ENCODE measurements around the gene CPLX1.
"Not testable (repeated sequence)": the region's sequence is repeated elsewhere in the genome, so short reads cannot be mapped to it uniquely, and the experiment has no call there.

The CPLX1 gene

GRCh38 chr4:779555-779954 is 46.4 kb downstream of the CPLX1 start:
- no peak for DNase-seq (ENCODE audit: low read depth in 3 of 3, low spot score in 1 of 3)

- DNase-seq (ENCODE audit: low read depth in 3 of 3, low spot score in 1 of 3), result no peak
Measured at GRCh38 chr4:777520-778262, 48.2 kb downstream of the CPLX1 start.

GRCh38 chr4:776743-777441 is 49.0 kb downstream of the CPLX1 start:
- DNase-seq (ENCODE audit: low read depth in 3 of 3, low spot score in 1 of 3), result no peak

- DNase-seq (ENCODE audit: low read depth in 3 of 3, low spot score in 1 of 3), result not testable (repeated sequence)
Measured at GRCh38 chr4:775485-775884, 50.4 kb downstream of the CPLX1 start.

- DNase-seq (ENCODE audit: low read depth in 3 of 3, low spot score in 1 of 3), result not testable (repeated sequence)
Measured at GRCh38 chr4:774419-775092, 51.4 kb downstream of the CPLX1 start.

GRCh38 chr4:773214-773613 is 52.7 kb downstream of the CPLX1 start:
- DNase-seq (ENCODE audit: low read depth in 3 of 3, low spot score in 1 of 3), result no peak

GRCh38 chr4:772776-773175 is 53.2 kb downstream of the CPLX1 start:
- DNase-seq (ENCODE audit: low read depth in 3 of 3, low spot score in 1 of 3), result no peak

DNA sequence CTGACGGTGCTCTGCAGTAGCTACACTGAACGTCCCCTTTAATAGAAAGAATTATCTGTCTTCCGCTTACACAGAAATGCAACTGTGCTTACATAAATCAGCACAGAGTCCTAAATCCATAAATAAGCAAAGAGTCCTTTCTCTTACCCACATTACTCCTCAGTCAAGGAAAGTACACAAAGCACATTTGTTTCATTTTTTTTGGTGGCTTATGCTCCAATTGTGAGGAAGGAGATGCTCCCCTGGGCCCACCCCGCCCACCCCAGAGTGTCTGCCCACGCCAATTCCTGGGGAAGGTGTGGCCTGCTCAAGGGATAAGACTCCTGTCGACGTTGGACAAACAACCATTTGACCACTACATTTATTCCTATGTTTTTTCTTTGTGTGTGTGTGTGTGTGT is 53.8 kb downstream of the CPLX1 start:
- no peak for DNase-seq (ENCODE audit: low read depth in 3 of 3, low spot score in 1 of 3)

GRCh38 chr4:771464-771863 is 54.5 kb downstream of the CPLX1 start:
- DNase-seq (ENCODE audit: low read depth in 3 of 3, low spot score in 1 of 3), result no peak

- no peak for DNase-seq (ENCODE audit: low read depth in 3 of 3, low spot score in 1 of 3)
Measured at GRCh38 chr4:770022-770421, 55.9 kb downstream of the CPLX1 start.

GRCh38 chr4:769511-769910 is 56.4 kb downstream of the CPLX1 start:
- DNase-seq (ENCODE audit: low read depth in 3 of 3, low spot score in 1 of 3), result no peak

GRCh38 chr4:768995-769394 is 56.9 kb downstream of the CPLX1 start:
- no peak for DNase-seq (ENCODE audit: low read depth in 3 of 3, low spot score in 1 of 3)

GRCh38 chr4:768076-768475 is 57.9 kb downstream of the CPLX1 start:
- no peak for DNase-seq (ENCODE audit: low read depth in 3 of 3, low spot score in 1 of 3)

GRCh38 chr4:766559-767283 is 59.2 kb downstream of the CPLX1 start:
- DNase-seq (ENCODE audit: low read depth in 3 of 3, low spot score in 1 of 3), result no peak

DNA sequence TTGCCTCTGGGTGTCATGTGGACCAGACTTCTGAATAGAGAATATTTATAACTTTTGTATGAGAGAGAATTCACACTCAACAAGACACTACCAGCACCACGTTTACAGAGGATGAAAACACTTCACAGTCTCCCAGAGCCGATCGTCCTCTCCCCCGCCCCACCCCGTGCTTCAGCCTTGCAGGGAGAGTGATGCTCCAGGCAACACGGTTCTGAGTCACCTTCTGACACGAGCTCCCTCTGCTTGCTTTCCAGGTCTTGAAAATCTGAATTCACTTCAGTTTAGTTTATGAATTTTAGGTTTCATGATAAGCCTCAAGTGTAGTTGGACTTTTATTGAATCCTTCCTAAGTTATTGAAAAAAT is 59.8 kb downstream of the CPLX1 start:
- DNase-seq (ENCODE audit: low read depth in 3 of 3, low spot score in 1 of 3), result no peak

- no peak for DNase-seq (ENCODE audit: low read depth in 3 of 3, low spot score in 1 of 3)
Measured at GRCh38 chr4:764405-765169, 61.3 kb downstream of the CPLX1 start.

DNA sequence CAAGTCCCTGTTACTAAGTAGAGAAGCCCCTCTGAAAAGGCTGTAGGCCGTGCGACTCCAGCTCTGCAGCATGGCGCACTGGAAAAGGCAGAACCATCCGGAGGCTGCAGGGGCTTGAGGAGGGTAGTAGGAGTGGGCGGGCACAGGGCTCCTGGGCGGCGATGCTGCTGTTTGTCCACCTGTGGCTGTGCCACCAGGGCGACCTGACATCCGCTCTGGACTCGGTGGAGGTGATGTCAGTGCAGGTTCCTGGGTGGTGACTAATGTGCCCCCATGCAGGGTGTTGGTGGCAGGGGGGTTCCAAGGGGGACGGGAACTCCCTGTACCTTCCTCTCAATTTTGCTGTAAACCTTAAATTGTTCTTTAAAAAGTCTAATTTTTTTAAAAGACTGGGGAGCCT is 62.0 kb downstream of the CPLX1 start:
- DNase-seq (ENCODE audit: low read depth in 3 of 3, low spot score in 1 of 3), result no peak

- DNase-seq (ENCODE audit: low read depth in 3 of 3, low spot score in 1 of 3), result no peak
Measured at GRCh38 chr4:763191-763810, 62.6 kb downstream of the CPLX1 start.

DNA sequence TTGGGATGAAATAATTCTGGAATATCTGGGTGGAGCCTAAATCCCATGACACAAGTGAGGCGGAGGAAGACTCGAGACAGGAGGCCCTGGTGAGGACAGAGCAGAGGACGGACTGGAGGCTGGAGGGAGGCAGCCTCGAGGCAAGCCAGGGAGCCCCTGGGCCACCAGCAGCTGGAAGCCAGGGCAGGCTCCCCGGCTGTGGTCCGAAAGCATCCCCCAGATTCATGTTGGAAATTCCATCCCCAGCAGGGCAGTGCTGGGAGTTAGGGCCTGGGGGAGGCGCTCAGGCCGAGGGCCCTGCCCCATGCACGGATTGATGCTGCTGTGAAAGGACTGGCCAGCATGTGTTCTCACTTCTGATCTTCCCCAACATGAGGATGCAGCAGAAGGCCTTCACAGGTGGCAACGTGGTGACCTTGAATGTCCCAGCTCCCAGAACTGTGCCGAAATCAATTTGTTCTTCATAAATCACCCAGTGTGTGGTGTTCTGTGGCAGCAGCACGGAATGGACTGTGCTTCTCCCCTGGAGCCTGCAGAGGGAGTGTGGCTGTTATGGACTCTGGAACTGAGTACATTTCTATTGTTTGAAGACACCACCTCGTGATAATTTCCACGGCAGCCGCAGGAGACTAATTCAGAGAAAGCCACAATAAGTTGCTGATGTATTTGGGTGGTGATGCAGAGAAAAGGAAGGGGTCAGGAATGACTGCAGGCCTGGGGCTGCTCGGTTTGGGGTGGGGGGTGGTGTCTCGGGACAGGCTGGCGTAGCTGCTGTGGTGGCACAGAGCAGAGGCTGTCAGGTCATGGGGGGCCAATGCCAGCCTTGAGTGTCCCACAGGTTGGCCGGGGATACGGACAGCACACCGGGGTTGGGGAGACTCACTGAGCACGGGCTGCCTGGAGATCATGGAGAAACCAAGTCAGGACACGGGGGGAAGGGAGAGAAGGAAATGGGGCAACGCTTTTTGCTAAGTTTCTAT is 63.4 kb downstream of the CPLX1 start:
- DNase-seq (ENCODE audit: low read depth in 3 of 3, low spot score in 1 of 3), result no peak

Measured in stimulated activated CD4-positive, alpha-beta T cell treated with anti-CD3 and anti-CD28 coated beads, TNF-alpha, amount 100 ng/mL, for 1 hour (primary cell).